GM21526 (cell line): Measurements from ENCODE around the gene MAD1L1.

Experiments
- ATAC-seq: cut with Tn5 transposase; IDR thresholded peaks from one replicate; pipeline ENCODE4 v1.9.1; 2021; ENCODE audit warnings: moderate library complexity; ENCODE audit not compliant: unreplicated experiment, low FRiP score

Gene MAD1L1

DNA sequence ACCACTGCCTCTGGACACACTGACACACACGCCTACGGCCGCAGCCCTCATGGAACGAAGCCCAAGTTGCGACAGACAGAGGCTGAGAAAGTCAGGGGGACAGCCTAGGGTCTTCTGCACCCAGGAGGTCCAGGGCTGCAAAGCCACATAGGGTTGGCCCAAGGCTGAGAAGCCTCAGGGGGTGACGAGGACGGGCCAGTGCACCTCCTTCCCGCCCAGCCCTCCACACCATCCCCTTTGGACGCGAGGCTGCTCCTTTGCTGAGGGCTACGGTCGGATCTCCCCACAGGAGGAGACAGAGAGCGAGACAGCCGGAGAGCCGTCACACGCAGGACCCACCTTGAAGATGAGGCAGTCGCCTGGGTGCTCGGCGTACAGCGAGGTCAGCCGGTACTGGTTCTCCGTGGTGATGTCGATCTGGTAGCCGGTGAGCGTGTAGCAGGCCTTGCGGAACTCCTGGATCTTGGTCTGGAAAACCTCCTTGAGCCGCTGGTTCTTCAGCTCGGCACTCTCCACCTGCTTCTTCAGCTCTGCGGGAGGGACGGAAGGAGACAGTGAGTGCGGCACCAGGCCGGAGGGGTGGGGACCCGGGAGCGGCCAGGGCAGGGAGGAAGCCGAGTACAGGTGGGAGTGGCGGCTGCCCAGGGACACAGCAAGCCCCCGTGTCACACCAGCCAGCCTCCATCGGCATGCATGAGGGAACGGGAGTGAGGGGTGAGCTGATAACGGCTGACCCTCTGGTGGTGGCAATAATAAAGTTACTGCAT is 334.7 kb downstream of the MAD1L1 start:
- no peak for ATAC-seq

DNA sequence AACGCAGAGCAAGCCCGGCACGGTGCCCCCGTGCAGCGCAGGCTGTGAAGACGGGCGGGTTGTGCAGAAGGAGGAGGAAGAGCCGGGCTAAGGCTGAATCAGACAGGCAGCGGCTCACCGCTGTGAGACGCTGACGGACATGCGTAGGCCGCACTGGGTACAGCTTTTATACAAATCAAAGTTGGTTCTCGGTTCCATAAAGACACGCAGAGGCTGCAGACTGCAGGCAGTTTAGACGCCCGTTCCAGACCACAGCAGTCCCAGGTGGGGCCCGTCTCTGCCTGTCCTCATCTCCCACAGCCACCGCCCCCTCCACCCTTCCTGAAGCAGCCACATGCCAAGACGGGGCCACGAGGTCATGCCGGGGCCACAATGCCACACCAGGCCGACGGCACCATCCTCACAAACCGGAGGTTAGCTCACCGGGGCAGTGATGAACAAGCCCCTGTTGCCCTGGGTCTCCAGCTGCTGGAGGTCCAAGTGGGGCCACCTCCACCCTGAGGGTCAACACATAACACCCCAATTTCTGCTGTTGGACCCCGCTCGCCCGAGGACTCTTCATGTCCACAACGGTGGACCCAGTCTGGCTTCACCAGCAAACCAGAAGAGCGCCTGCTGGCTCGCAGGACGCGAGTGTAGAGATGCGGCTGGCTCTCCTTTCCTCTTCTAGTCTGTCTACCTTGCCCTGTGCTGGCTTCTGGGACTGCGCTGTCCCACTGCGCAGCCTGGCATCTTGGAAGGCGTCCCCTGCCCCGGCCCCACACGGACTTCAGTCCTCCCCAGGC is 335.5 kb downstream of the MAD1L1 start:
- ATAC-seq: no peak

DNA sequence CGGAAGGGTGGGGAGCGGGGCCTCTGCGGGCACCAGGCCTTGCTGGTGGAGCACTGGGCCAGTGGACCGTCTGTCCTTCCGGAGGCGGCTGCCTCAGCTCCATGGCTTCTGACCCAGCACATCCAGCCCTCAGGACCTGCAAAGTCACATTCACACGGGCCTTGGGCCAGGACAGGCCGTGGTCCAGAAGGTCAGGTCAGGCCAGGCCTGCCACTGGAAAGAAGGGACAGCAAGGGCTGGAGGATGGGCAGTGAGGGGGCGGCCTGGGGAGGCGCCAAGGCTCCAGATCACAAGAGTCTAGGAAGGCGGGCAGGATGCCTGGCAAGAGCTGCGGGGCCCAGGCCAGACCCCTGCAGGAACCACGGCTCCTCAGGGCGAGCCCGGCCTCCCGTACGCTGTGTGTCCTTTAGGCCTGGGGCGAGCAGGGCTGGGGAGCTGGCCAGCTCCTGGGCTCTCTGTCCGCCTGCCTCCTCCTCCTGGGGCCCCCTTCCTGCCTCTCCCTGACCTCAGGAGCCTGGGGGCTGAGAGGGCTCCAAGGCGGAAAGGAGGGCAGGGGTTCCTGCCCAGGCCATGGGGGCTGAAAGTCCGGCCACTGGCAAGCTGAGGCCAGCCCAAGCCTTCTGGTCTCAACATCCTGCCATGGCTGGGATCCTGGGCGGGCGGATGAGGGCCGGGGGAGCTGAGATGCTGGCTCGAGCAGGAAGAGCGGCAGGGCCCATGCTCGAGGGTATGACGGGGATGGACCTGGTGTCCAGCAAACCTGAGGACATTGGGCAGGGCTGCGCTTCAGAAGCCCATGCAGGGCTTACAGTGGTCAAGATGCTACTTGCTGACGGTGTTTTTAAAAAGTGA is 336.9 kb downstream of the MAD1L1 start:
- no peak for ATAC-seq

DNA sequence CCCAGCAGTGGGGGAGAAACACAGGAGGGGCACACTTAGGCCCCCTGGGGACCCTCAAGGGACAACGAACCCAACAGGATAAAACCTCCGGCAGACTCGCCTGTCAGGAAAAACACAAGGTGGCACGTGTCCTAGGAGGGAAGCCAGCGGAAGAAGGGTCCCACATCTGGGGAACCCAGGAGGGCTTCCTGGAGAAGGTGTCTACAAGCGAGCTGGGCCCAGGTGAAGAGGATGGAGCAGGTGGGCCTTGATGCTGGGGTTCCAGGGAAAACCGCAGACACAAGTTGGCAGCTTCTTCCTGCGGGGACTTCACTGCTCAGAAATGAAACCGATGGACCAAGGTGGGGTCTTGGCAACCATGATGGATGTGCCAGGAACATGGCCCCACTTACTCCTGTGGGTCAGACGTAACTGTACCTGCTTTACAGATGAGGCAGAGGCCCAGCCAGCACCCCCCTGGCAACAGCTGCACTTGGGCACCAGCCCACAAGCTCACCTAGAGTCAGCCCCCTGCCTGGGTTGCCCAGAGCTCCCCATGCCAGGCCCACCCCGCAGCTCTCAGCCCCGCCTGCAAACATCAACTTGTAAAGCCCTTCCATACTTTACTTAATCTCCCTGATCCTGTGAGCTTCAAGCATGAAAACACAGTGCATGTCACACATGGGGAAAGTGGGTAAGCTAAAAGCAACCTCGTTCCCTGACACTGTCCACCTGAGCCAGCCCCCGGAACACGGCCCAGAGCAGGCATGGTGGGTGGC is 337.7 kb downstream of the MAD1L1 start:
- no peak for ATAC-seq

DNA sequence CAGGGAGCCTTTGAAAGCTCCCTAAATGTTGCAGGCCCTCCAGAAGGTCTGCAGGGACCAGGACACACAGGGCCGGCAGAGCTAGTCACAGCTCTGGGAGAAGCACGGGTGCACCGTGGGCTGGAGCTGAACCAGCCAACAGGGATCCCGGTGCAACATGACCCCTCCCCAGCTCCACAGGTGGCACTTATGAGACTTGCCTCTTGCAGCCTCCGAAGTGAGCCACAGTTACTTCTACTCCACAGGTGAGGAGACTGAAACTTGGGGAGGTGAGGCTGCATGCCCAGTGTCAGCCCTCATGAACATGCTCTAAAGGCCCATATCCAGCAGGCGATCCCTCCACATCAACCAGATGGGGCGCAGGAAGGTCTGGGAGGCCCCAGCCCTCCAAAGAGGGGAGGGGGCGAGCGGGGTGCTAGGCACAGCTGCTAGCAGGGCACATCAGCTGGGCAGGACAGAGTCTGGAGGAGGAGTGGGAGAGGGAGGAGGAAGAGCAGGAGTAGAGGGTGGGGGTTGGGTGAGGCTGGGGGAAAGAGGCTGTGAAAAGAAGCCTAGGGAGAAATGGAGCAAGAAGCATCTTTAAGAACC is 338.3 kb downstream of the MAD1L1 start:
- no peak for ATAC-seq

DNA sequence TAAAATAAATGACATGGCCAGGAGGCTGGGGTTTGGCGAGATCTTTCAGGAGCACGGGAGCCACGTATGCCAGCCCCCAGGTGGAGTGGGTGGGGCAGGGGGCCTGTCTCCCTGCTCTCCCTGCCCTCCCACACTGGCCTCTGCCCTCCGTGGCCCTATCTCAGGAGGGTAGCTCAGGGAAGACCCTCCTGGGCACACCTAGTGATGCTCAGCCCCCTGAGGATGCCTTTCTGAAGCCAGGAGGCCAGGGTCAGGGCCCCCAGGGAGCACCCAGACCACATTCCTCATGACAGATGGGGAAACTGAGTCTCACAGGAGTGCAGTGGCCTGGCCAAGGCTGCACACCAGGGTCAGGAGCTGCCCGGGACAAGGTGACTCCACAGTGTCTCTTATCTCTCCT is 339.3 kb downstream of the MAD1L1 start:
- no peak for ATAC-seq

DNA sequence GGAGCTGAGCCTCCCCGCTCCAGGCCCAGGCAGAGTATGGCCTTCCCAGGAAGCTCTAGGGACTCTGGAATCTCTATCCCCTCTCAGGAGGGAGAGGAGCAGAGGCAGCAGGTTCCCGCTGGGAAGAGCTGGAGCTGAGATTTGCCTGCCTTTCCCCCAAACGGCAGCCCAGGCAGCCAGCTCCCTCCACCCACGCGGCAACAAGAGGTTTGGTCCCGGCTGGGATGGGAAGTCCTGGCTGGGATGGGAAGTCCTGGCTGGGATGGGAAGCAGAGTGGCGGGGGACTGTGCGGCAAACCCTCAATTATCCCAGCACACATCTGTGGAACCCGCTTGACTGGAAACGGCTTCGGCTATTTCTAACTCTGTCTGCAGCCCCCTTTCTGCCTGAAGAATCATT is 339.7 kb downstream of the MAD1L1 start:
- ATAC-seq: no peak

DNA sequence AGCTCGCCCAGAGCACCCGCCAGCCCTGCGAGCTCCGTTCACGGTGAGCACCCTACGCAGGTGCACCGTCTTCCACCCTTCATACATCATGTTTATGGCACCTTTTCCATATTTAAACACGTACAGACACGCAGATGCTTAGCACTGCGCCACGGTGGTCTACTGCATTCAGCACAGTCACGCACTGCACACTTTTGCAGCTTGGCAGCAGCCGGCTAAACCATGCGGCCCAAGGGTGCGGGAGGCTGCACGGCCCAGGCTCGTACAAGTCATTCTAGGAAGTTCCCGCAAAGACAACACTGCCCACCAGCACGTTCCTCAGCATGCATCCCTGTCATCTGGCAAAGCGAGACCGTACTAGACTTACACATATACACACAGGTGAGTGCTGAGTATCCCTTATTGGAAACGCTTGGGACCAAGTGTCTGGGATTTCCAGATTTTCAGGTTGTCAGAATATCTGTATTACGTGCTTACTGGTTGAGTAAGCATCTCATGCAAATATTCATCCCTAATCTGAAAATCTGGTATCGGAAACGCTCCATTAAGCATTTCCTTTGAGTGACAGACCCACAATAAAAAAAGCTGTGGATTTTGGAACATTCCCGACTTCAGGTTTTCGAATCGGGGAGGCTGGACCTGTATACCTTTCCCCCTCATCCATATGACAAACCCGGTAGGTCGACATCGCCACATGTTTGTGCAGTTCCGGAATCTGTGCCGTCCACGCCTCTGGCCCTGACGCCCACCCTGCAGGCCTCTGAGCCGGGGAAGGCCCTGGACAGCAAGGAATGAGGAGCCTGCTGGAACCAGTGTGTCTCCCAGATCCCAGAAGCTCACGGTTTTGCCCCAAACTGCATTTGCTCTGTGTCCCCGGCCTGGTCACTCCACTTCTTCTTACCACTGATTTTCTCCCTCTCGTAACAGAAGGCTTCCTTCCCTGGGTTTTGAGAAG is 340.5 kb downstream of the MAD1L1 start:
- ATAC-seq: no peak

DNA sequence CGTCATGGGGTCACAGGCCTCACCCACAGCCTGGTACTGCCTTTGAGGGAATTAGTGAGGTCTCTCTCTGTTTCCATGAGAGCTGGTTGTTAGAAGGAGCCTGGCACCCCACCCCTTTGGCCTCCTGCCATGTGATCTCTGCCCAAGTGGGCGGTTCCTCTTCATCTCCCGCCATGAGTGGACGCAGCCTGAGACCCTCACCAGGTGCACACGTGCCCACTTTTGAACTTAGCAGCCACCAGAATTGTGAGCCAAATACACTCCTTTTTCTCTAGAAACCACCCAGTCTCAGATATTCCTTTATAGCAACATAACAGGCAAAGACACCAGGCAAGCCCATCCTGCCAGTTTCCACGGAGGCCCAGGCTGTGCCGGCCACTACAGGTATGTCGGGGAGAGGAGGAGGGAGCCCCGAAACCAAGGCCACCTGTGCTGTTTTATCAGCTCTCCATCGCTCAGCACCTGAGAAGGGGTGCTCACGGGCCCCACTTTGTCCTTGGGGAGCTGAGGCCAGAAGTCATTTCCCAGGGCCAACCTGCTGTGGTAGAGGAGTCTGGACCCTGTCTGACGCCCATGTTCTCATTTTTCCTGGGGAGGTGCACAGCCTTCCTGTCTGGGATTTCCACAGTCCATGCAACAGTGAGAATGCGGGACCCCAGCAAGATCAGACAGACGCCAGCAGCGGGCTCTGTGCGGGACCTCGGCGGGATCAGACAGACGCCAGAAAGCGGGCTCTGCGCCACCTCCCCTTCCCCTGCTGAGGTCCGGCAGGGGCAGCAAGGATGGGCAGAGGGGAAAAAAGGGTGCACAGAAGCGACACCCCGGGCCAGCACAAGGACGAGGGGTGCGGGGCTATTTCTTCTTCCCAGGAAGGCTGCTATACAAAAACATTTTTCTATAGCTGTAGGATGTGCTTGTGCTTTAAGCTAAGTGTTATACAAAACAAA is 342.2 kb downstream of the MAD1L1 start:
- ATAC-seq: no peak

DNA sequence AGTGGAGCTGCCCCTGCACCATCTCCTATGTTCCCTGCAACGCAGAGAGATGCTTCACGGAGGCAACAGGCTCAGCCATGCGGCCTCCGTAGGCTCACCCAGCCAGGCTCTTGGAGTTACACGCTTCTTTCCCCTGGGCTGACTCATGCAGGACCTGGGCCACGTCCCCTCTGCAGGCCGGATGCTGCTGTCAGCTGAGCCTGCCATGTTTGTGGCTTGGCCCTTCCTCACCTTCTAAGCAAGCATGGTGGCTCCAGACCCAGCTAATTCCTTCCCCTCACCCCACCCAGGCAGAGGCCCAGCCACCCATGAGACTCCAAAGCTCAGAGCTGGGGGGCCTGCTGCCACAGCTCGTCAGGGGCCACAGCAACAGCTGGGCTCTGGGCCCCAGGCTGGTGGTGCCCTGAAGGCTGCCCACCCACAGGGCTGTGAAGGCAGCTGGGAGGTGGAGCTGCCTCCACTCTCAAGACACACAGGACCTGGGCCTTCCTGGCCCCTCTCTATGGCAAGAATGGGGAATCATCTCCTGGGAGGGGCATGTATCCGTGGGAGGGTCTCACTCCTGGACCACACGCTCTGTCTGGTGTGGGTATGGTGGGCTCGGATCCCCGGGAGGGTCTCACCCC is 343.1 kb downstream of the MAD1L1 start:
- ATAC-seq: no peak

DNA sequence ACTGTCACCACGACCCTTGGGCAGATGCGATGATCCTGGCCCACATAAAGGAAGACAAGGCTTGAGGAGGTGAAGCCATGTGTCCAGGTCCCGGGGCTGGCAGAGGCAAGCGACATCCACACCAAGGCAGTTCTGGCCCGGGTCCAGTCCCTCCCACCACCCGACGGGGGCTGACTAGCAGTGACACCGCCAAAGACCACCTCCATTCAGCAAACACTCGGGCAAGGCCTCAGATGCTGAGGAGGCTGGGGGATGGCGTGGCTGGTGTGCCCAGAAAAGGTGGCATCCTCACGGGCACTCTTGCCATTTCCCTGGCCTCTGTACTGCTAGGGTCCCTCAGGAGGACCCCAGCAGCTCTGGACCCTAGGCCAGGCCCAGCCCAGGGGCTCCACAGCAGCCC is 343.7 kb downstream of the MAD1L1 start:
- ATAC-seq: no peak

DNA sequence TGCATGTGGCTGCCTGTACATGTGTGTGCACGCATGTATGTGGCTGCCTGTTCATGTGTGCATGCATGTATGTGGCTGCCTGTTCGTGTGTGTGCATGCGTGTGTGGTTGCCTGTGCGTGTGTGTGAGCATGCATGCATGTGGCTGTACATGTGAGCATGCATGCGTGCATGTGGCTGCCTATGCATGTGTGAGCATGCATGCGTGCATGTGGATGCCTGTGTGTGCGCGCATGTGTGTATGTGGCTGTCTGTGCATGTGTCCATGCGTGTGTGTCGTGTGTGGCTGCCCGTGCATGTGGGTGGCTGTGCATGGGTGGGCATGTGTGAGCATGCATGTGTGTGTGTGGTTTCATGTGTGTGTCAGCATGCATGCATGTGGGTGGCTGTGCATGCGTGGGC is 344.3 kb downstream of the MAD1L1 start:
- no peak for ATAC-seq

DNA sequence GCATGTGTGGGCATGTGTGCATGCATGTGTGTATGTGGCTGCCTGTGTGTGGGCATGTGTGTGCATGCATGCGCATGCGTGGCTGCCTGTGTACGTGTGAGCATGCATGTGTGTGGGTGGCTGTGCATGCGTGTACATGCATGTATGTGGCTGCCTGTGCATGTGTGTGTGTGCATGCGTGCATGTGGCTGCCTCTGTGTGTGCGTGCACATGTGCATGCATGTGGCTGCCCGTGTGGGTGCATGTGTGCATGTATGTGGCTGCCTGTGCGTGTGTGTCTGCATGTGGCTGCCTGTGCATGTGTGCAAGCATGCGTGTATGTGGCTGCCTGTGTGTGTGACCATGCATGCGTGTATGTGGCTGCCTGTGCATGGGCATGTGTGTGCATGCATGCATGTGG is 345.5 kb downstream of the MAD1L1 start:
- ATAC-seq: no peak

DNA sequence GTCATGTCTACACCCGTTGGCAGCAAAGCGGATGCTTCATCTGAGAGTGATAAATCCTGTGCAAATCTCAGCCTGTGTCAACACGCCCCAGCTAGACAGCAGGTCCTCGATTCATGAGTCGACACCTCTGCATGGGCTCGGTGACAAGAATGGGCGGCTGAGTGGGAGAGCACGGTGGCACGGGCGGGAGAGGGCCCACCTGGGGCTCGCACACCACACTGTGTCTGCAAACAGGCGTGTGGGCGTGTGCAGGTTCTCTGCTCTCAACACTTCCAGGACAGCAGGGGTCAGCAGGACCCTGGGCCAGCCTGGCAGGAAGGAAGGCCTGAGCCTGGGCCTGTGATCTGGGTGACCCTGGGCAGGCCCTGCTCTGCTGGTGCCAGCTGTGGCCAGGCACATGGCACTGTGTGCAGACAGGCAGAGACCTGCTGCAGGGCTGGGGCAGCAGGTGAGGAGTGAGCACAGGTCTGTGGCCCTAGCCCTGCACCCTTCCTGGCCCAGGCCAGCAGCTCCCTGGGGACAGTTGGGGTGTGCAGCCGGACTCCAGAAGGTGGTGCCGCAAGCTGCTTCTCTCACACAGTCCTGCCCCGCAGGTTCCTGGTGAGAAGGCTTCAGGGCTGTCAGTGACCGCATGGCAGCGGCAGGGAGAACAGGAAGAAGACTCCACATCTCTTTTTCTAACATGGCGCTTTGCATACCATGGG is 346.2 kb downstream of the MAD1L1 start:
- no peak for ATAC-seq

DNA sequence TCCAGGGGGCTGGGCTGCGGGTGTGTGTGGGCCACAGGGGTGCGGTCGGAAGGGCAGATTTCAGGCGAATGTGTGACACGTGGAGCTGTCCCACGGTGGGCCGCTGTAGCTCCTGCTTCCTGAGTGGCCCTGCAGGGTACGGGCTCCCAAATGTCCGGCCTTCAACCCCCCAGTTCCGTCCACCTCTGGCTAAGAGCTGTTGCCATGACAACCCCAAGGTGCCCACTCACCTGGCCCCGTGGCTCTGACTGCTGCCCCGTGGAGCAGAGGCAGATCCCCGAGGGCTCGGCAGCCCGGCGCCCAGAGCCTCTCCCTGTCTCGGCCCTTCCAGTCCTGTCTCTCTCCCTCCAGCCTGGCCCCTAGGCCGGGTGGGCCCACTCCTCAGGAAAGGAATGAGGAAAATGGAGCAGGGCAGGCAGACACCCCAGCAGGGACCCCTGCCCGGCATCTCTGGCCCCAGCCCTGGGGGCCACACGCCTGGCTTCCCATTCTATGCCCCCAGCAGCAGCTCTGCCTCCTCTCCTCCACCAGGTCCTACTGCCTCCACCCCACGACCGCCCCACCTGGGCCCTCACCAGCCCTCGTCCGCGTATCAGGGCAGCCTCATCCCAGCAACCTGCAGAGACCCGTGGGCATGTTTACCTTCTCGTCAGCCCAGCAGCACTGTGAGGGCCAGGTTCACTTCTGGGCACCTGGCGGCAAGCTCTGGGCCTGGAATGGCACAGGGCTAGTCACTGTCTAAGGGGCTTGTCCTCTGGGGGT is 347.1 kb downstream of the MAD1L1 start:
- no peak for ATAC-seq
